Measurements from ENCODE around the gene FOXF2.

The FOXF2 gene

GRCh38 chr6:1407499-1407990 lies 18.2 kb downstream of the FOXF2 start:
- DNase-seq (ENCODE audit: low read depth): no peak

GRCh38 chr6:1409774-1410465 lies 20.5 kb downstream of the FOXF2 start:
- no peak for DNase-seq (ENCODE audit: low read depth)

- no peak for DNase-seq (ENCODE audit: low read depth)
Observed at GRCh38 chr6:1412901-1413300, 23.5 kb downstream of the FOXF2 start.

- no peak for DNase-seq (ENCODE audit: low read depth)
Observed at GRCh38 chr6:1415416-1416063, 26.2 kb downstream of the FOXF2 start.

- no peak for DNase-seq (ENCODE audit: low read depth)
Observed at GRCh38 chr6:1416191-1416760, 26.9 kb downstream of the FOXF2 start.

GRCh38 chr6:1416820-1417219 lies 27.4 kb downstream of the FOXF2 start:
- DNase-seq (ENCODE audit: low read depth): no peak

- DNase-seq (ENCODE audit: low read depth): no peak
Observed at GRCh38 chr6:1417718-1418117, 28.3 kb downstream of the FOXF2 start.

- DNase-seq (ENCODE audit: low read depth): no peak
Observed at GRCh38 chr6:1418471-1419191, 29.3 kb downstream of the FOXF2 start.

- no peak for DNase-seq (ENCODE audit: low read depth)
Observed at GRCh38 chr6:1420382-1420781, 31.0 kb downstream of the FOXF2 start.

GRCh38 chr6:1422290-1422689 lies 32.9 kb downstream of the FOXF2 start:
- DNase-seq (ENCODE audit: low read depth): no peak

GRCh38 chr6:1423578-1423977 lies 34.2 kb downstream of the FOXF2 start:
- DNase-seq (ENCODE audit: low read depth): no peak

GRCh38 chr6:1424306-1424927 lies 35.0 kb downstream of the FOXF2 start:
- DNase-seq (ENCODE audit: low read depth): no peak

GRCh38 chr6:1426416-1426815 lies 37.0 kb downstream of the FOXF2 start:
- no peak for DNase-seq (ENCODE audit: low read depth)

GRCh38 chr6:1435806-1436205 lies 46.4 kb downstream of the FOXF2 start:
- no peak for DNase-seq (ENCODE audit: low read depth)

GRCh38 chr6:1436334-1437306 lies 47.2 kb downstream of the FOXF2 start:
- DNase-seq (ENCODE audit: low read depth): no peak

GRCh38 chr6:1437553-1438406 lies 48.4 kb downstream of the FOXF2 start:
- DNase-seq (ENCODE audit: low read depth): no peak

GRCh38 chr6:1438471-1438881 lies 49.1 kb downstream of the FOXF2 start:
- no peak for DNase-seq (ENCODE audit: low read depth)

- DNase-seq (ENCODE audit: low read depth): no peak
Observed at GRCh38 chr6:1439349-1439748, 50.0 kb downstream of the FOXF2 start.

GRCh38 chr6:1442929-1443328 lies 53.6 kb downstream of the FOXF2 start:
- DNase-seq (ENCODE audit: low read depth): no peak

Measured in CMK (cell line).